HUES6 (cell line): ENCODE results near the gene TEX14.
A peak's percentile ranks its signal among the peaks of the same experiment; 100 is the strongest.

Source experiments
- H3K27ac ChIP-seq: 2 replicates; pipeline ENCODE4 v1.7.0; 2013; ENCODE audit warnings: low read depth, mild to moderate bottlenecking, low read length, inconsistent platforms
- H3K27me3 ChIP-seq: 2 replicates; pipeline ENCODE4 v1.6.1; 2013; ENCODE audit warnings: low read length; ENCODE audit not compliant: control insufficient read depth, insufficient read depth
- H3K36me3 ChIP-seq: 2 replicates; pipeline ENCODE4 v1.6.1; 2013; ENCODE audit warnings: low read length; ENCODE audit not compliant: control insufficient read depth, insufficient read depth
- H3K4me1 ChIP-seq: 2 replicates; pipeline ENCODE4 v1.6.1; 2013; ENCODE audit warnings: low read length; ENCODE audit not compliant: control insufficient read depth, insufficient read depth
- H3K4me3 ChIP-seq: 2 replicates; pipeline ENCODE4 v1.5.1; 2013; ENCODE audit warnings: low read depth, low read length
- H3K9ac ChIP-seq: one replicate; pipeline ENCODE4 v1.6.1; 2013; ENCODE audit warnings: mild to moderate bottlenecking, low read length
- H3K9me3 ChIP-seq: 2 replicates; pipeline ENCODE4 v1.6.1; 2013; ENCODE audit warnings: low read depth, low read length; ENCODE audit not compliant: control insufficient read depth, insufficient read depth

Gene TEX14

GRCh38 chr17:58643147-58643546 is 48.7 kb downstream of the TEX14 start:
- Histone ChIP-seq H3K36me3 (no peaks in the 10 kb centered on the region), H3K27ac (no peak overlapping the region), H3K4me1 (no peaks in the 10 kb centered on the region; the same call in 1 of the 2 replicates), H3K9ac (no peak overlapping the region), H3K27me3 (no peaks in the 10 kb centered on the region), H3K4me3 (no peak overlapping the region), H3K9me3 (no peaks in the 10 kb centered on the region)

DNA sequence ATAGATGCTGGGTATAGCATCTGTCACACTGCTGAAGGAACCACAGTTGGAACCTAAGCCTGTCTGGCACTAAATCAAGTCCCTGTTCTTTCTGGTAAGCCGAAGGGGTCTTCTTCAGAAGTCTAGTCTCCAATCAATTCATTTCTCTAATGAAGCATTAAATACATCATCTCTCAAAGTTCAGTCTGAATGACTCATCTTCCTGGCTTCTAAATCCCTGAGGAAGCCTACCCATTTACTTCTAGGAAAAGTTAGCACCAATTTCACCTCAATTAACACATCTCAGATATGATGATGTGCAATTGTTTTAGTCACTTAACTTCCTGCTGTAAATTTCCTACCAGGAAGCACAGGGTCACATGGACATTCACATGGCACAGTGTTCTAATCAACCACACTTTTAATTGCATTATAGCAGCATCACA is 49.9 kb downstream of the TEX14 start:
- Histone ChIP-seq H3K27me3 (no peaks in the 10 kb centered on the region), H3K4me3 (no peak overlapping the region), H3K9me3 (no peaks in the 10 kb centered on the region), H3K4me1 (no peaks in the 10 kb centered on the region; the same call in 1 of the 2 replicates), H3K9ac (no peak overlapping the region), H3K36me3 (no peaks in the 10 kb centered on the region), H3K27ac (no peak overlapping the region)

GRCh38 chr17:58640202-58640601 is 51.6 kb downstream of the TEX14 start:
- Histone ChIP-seq H3K9ac (no peak overlapping the region), H3K9me3 (no peaks in the 10 kb centered on the region), H3K27ac (no peak overlapping the region), H3K4me1 (no peaks in the 10 kb centered on the region; the same call in 1 of the 2 replicates), H3K36me3 (no peaks in the 10 kb centered on the region), H3K4me3 (no peak overlapping the region), H3K27me3 (no peaks in the 10 kb centered on the region)

DNA sequence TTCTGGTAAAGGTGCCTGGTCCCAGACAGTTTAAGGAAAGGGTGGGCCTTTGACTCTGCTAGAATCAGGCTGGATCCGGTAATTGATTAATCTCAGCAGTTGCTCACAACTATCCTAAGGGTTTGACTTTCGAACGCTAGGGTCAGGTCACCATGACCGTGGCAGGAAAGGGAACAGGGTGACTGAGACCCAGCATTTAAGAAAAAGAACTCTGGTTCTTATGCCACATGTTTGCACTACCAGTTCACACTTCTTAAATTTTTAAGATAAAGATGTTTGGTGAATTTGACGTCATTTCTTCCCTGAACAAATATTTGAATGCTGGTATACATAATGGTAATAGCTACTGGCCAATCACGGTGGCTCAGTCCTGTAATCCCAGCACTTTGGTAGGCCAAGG is 52.2 kb downstream of the TEX14 start:
- H3K36me3 ChIP-seq: no peaks in the 10 kb centered on the region
- no peaks in the 10 kb centered on the region; the same call in 1 of the 2 replicates for H3K4me1 ChIP-seq
- no peak overlapping the region for H3K9ac ChIP-seq
- H3K9me3 ChIP-seq: no peaks in the 10 kb centered on the region
- no peak overlapping the region for H3K27ac ChIP-seq
- H3K27me3 ChIP-seq: no peaks in the 10 kb centered on the region
- H3K4me3 ChIP-seq: no peak overlapping the region

DNA sequence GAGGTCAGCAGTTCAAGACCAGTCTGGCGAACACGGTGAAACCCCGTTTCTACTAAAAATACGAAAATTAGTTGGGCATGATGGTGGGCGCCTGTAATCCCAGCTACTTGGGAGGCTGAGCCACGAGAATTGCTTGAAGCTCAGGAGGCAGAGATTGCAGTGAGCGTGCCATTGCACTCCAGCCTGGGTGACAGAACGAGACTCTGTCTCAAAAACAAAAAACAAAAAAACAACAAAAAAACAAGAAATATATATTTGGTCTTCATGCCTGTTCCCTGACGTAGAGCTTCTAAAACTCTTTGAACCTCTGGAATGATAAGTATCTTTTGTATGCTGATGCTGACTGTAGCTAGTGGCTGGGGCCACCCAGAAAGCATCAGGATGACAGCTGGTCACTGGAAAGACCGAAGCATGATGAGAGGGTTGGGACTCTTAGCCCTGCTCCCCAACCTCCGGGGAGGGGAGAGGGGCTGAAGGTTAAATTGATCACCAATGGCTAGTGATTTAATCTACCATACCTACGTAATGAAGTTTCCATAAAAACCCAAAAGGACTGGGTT is 54.8 kb downstream of the TEX14 start:
- H3K27me3 ChIP-seq: no peaks in the 10 kb centered on the region
- no peak overlapping the region for H3K4me3 ChIP-seq
- H3K27ac ChIP-seq: no peak overlapping the region
- H3K9me3 ChIP-seq: no peaks in the 10 kb centered on the region
- no peak overlapping the region for H3K9ac ChIP-seq
- no peaks in the 10 kb centered on the region; the same call in none of the 2 replicates for H3K4me1 ChIP-seq
- no peaks in the 10 kb centered on the region for H3K36me3 ChIP-seq

DNA sequence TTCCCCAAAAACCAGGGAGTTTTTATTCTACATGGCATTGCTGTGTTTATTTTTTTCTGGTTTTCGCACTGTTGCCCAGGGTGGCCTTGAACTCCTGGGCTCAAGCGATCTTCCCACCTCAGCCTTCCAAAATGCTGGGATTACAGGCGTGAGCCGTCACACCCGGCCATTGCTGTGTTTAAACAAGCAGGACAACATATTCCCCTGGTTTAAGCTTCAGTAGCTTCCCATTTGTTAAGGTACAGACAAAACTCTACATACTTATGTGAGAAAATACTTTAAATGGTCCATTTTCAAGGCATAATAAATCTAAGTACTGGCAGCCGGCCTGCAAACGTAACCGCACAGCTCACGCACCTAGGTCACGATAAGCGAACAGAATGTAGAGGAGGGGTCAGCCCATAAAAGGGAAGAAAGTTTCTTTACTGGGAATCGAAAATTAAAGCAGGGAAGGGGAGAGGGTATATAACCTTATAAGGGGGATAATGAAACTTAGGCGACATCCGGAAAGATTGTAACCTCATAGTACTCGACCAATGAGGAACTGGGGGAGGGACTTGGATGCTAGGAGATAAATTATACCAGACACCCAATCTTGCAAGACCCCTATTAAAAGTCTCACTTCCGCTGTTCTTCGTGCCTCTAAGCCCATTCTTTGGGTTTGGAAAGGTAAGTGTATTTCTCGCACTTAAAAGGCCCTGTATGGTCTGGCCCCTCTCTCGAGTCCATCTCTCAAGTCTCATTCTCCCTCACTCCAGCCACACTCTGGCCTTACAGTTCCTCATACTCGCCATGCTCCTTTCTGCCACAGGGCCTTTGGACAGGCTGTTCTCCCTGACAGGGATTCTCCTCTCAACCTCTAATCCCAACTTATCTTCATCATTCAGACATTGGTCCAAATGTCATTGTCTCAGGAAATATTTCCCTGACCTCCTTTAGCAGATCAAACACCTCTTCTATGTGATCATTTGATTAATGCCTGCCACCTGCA is 59.2 kb downstream of the TEX14 start:
- H3K36me3 ChIP-seq: no peaks in the 10 kb centered on the region
- no peaks in the 10 kb centered on the region; the same call in 1 of the 2 replicates for H3K4me1 ChIP-seq
- H3K27ac ChIP-seq: peak overlapping the region; percentile 99
- H3K4me3 ChIP-seq: peak overlapping the region; percentile 54
- H3K9me3 ChIP-seq: no peaks in the 10 kb centered on the region
- peak overlapping the region; percentile 95 for H3K9ac ChIP-seq
- H3K27me3 ChIP-seq: no peaks in the 10 kb centered on the region

DNA sequence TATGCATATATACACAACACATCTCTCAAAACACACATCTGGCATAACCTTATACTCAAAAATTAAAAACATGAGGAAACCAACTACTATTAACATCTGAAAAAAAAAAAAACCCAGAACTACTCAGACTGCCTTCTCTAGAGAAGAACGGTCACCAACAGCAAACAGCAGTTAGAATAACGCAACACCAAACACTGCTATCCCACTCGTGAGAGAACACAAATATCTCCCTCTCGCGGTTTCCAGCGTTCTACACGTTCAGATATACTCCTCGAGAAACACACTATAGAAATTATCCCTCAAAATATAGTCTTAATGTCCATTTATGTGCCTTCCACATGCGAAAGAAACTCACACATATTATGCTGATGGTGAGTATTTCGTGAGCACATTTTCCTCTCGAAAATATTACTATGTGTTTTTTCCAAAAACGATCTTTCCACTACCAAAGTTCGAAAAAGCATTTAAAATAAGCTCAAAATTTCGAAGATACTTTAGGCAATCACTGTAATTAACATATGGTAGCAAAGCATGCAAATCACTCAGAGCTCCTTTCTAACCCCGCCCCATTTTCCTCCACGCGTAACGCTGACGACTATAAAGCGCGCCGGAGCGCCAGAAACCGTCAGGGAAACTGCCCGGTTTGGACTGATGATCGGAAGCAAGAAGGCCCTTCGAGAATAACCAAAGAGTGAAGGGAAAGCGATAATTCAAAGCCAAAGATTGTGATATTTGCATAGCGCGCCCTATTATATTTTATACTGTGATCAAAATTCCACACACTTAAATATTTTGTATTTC is 60.1 kb downstream of the TEX14 start:
- Histone ChIP-seq H3K27me3 (no peaks in the 10 kb centered on the region), H3K9me3 (no peaks in the 10 kb centered on the region), H3K4me1 (no peaks in the 10 kb centered on the region; the same call in 1 of the 2 replicates), H3K27ac (peak overlapping the region; percentile 99), H3K4me3 (peak overlapping the region; percentile 54), H3K36me3 (no peaks in the 10 kb centered on the region), H3K9ac (peak overlapping the region; percentile 95)

GRCh38 chr17:58630883-58631522 is 60.8 kb downstream of the TEX14 start:
- H3K36me3 ChIP-seq: no peaks in the 10 kb centered on the region
- H3K27me3 ChIP-seq: no peaks in the 10 kb centered on the region
- H3K27ac ChIP-seq: no peak overlapping the region
- no peaks in the 10 kb centered on the region; the same call in 1 of the 2 replicates for H3K4me1 ChIP-seq
- no peaks in the 10 kb centered on the region for H3K9me3 ChIP-seq
- no peak overlapping the region for H3K9ac ChIP-seq
- no peak overlapping the region for H3K4me3 ChIP-seq

- Histone ChIP-seq H3K9ac (no peak overlapping the region), H3K27ac (no peak overlapping the region), H3K36me3 (no peaks in the 10 kb centered on the region), H3K4me3 (no peak overlapping the region), H3K9me3 (no peaks in the 10 kb centered on the region), H3K4me1 (no peaks in the 10 kb centered on the region), H3K27me3 (no peaks in the 10 kb centered on the region)
Measured at GRCh38 chr17:58626905-58627304, 64.9 kb downstream of the TEX14 start.

GRCh38 chr17:58624751-58625150 is 67.1 kb downstream of the TEX14 start:
- no peaks in the 10 kb centered on the region for H3K4me1 ChIP-seq
- H3K4me3 ChIP-seq: no peak overlapping the region
- no peak overlapping the region for H3K27ac ChIP-seq
- no peak overlapping the region for H3K9ac ChIP-seq
- no peaks in the 10 kb centered on the region for H3K27me3 ChIP-seq
- no peaks in the 10 kb centered on the region for H3K36me3 ChIP-seq
- H3K9me3 ChIP-seq: no peaks in the 10 kb centered on the region
